HG03469 (cell line): ENCODE measurements around the gene ARL14EP.

Source experiments
- ATAC-seq: cut with Tn5 transposase; IDR thresholded peaks from one replicate; pipeline ENCODE4 v1.9.1; 2021; ENCODE audit warnings: mild to moderate bottlenecking, moderate library complexity, moderate number of reproducible peaks; ENCODE audit not compliant: unreplicated experiment

ARL14EP gene

DNA sequence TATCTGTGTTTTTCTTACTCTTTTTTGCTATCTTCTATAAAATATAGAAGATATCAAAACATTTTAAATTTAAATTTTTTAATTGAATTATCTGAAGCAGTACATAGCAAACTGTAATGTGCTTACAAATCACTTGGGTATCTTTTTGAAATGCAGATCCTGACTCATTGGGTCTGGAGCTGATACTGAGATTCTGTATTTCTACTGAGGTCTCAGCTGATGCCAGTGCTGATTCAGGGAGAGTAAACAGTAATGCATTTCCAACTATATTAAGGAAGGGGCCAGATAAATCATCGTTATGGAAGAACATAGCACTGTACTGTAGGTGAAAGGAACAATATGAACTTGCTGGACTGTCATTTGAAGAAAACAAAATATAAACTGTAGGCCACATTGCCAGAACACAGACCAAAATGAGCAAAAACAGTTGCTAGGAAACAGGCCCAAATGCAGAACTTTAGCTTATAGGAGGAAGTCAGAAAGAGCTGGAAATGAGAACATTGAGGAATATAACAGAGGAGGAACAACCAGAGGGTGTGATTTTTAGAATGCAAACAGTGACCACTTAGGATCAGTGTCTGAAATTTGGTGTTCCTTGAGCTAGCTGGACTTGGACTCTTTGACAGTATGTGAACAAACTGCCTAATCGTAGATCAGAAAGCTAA, 3.3 kb downstream of the ARL14EP start:
- ATAC-seq: no peak

DNA sequence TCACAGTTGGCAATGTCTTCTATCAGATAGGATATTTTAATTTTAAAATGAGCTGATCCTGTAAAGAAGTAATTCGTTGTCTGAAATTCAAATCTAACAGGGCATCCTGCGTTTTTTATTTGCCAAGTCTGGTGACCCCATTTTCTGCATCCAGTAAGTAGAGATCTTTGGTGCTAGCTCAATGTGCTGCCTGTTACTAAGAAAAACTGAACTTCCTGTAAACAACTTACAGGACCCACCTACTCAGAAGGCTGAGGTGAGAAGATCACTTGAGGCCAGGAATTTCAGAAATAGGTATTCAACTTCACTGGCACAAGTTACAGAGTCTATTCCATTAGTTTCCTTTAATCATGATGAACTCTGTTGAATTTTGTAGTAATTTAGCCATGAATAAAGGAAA, 4.0 kb downstream of the ARL14EP start:
- no peak for ATAC-seq

- ATAC-seq: no peak
Observed at GRCh38 chr11:30328681-30329080, 5.8 kb downstream of the ARL14EP start.

GRCh38 chr11:30329150-30329940, 6.4 kb downstream of the ARL14EP start:
- no peak for ATAC-seq

DNA sequence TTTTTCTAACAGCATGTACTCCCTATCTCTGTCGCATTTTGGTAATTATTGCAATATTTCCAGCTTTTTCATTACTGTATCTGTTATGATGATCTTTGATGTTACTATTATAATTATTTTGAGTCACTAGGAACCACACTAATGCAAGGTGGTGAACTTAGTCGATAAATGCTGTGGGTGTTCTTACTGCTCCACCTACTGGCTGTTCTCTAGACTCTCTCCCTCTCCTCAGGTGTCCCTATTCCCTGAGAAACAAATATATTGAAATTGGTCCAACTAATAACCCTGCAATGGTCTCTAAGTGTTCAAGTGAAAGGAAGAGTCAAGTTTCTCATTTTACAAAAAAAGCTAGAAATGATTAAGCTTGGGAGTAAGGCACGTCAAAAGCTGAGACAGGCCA, 10.5 kb downstream of the ARL14EP start:
- peak; percentile 47 for ATAC-seq

GRCh38 chr11:30342736-30343166, 19.8 kb downstream of the ARL14EP start:
- peak; percentile 96 for ATAC-seq

GRCh38 chr11:30344085-30344484, 21.2 kb downstream of the ARL14EP start:
- ATAC-seq: peak; percentile 18

DNA sequence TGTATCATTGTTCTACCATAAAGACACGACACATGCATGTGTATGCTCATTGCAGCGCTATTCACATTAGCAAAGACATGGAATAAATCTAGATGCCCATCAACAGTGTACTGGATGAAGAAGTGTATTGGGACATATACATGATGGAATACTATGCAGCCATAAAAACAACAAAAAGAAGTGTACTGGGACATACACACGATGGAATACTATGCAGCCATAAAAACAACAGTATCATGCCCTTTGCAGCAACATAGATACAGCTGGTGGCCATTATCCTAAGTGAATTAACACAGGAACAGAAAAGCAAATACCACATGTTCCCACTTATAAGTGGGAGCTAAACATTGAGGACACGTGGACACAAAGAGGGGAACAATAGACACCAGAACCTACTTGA, 22.7 kb downstream of the ARL14EP start:
- no peak for ATAC-seq

DNA sequence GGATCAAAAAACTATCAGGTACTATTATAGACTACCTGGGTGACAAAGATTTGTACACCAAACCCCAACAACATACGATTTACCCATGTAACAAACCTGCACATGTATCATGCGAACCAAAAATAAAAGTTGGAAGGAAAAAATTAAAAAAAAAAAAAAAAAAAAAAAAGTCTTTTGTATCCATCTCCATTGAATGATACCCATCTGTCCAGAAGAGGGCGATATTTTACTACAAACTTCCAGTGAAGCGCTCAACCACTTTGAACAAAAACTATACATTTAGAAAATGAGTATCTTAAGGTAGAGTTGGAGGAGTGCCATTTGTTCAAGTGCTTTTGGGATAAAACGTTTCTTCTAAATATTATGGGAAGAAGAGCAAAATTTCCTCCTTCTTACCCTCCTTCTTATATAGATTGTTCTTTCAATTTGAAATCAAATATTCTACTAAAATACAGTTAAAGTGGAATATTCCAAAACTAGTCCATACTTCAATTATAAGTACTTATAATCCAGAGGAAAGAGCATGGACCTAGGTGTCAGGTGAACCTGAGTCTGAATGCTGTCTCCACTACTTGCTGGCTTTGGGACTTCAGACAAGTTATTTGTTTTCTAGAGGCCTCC, 23.3 kb downstream of the ARL14EP start:
- no peak for ATAC-seq

DNA sequence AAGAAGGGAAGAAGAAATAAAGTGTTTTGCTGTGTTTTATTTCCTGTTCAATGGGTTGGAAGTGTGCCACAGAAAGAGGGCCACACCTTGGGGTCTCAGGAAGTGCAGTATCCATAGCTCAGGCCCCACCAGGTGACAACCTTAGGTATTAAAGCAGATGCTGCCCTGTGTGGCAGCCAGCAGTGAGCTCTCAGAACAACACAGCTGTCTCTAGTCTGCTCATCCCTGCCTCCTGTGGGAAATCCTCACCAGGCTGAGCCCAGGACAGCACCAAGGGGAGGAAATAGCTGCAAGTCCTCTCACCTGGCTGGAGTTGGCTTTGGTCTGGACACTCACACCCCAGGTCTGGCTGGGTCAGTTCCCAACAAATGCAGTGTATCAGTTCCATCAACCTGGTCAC, 25.1 kb downstream of the ARL14EP start:
- ATAC-seq: no peak

DNA sequence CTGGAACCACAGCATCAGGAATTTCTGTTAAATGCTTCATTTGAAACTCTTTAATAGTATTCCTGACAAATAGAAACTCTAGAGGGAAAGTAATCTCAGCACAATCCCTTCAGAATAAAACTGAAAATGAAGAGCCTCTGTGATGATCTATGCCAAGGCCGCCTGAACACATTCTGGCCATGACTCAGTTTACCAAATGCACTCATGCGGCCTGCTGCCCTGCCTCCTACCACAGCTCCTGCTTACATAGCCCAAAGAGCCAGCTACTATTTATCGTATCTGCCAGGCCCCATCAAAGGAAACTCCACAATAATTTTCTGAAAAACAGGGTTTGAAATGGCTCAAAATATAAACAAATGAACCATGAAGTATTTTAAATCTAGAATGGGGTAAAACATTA, 27.0 kb downstream of the ARL14EP start:
- no peak for ATAC-seq

GRCh38 chr11:30350384-30350783, 27.5 kb downstream of the ARL14EP start:
- no peak for ATAC-seq

- ATAC-seq: no peak
Observed at GRCh38 chr11:30351061-30351460, 28.2 kb downstream of the ARL14EP start.

DNA sequence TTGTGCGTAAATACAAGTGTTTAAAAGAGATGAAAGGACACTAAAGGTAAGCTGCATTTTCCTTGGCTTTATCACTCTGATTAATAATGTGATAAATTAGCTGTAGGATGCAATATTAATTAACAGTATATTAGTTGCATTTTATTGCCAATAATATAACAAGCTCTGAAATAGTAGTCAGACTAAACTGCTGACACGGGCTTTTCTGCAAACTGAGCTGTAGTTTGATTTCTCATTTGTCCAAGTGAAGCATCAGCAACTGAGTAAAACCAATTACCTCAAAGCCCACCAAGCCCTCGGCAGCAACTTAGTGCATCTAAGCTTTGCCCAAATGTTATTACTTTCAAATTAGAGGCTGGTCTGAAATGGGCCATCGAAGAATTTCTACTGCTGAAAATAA, 33.5 kb downstream of the ARL14EP start:
- ATAC-seq: no peak

GRCh38 chr11:30357872-30358271, 35.0 kb downstream of the ARL14EP start:
- ATAC-seq: no peak

GRCh38 chr11:30358536-30358935, 35.6 kb downstream of the ARL14EP start:
- no peak for ATAC-seq

GRCh38 chr11:30360741-30361140, 37.8 kb downstream of the ARL14EP start:
- ATAC-seq: no peak

GRCh38 chr11:30364139-30364836, 41.4 kb downstream of the ARL14EP start:
- no peak for ATAC-seq

DNA sequence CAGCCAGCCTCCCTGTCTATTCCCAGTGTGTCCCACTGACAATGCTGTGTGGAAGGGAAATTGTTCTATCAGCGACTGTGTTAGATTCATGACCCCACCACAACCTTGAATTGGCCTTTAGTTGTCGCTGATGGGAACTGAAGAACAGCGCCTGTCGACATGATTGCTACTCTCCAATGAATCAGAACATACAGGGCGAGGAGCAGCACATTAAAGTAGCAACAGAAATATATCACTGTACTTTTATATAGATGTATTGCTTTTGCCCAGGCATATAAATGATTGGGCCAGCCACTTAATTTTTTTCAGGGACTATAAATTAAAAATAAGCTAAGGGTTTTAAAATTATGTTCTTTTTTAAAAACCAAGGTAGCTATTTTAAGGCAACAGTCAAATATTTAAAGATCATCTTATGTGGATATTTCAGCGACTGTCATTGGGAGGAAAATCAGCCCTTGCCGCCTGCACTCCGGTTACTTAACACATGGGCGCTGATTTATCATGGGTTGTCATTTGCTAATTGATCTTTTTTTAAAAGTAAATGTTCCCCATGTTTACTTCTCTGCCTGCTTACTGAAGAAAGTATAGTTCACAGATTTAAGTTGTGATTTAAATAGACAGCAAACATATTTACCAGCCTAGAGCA, 42.1 kb downstream of the ARL14EP start:
- no peak for ATAC-seq

- no peak for ATAC-seq
Observed at GRCh38 chr11:30365793-30366517, 43.1 kb downstream of the ARL14EP start.
